ENCODE measurements around the gene GULP1.

GRCh38 chr2:188627471-188627870 lies 335.8 kb downstream of the GULP1 start:
- no peak for TF ChIP-seq POLR2A (IDR thresholded peaks at IDR 0.05; ENCODE audit: low read length)
- no peak for TF ChIP-seq GATA1 (IDR thresholded peaks at IDR 0.05; ENCODE audit: low read depth, low read length)

All from erythroblast (primary cell).